ENCODE results near the gene ERGIC1.

- TF ChIP-seq CTCF (CRISPR knock-in tag; IDR thresholded peaks at IDR 0.05) = no peak
- TF ChIP-seq NCOA2 (CRISPR knock-in tag; IDR thresholded peaks at IDR 0.05) = no peak
- no peak for TF ChIP-seq POLR2AphosphoS2 (IDR thresholded peaks at IDR 0.05; ENCODE audit: low read depth, low read length)
- TF ChIP-seq MLX (CRISPR knock-in tag; IDR thresholded peaks at IDR 0.05) = no peak
Measured at GRCh38 chr5:172854451-172854871, 20.4 kb downstream of the ERGIC1 start.
